ENCODE measurements around the gene CEP295NL. TPM values are rescaled to one million over a fixed set of nuclear protein-coding genes. Genes with fewer than 3 reads are reported as not detected.

Gene CEP295NL
- total RNA-seq, 1 experiment from 2014 or later, result 0.66 TPM

DNA sequence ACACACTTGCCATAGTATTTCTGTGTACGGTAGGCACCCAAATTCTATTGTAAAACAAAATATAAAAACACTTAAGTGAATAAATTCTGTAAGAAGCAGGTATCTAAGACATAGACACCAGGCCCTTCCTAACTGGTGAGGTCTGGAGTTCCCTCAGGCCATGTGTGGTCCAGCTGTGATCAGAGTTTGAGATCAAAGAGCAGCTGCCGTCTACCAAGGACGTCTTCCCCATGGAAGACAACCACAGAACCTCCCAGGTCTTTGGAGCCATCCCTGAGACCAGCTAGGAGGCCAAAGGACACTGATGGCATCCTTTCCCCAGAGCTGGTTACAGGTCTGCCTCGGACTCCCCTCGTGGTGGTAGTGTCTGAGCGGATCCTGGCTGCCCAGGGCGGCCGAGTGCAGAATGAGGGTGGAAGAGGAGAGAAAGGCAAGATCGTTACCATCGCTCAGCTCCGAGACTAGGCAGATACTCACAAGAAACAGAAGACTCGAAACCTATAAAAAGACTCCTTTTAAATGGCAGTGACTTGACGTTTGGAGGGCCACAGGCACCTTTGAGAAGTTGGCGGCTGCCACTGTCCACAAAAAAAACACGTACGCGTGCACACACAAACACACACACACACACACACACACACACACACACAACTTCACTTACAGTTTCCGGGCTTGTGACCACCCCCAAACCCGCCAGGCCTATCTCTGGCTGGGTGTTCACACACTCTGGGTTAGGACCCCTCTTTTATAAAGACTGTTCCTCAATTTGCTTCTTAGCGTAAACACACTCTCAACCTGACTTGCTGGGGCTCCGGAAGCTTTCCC lies 14.7 kb upstream of the CEP295NL start:
- no peak overlapping the region for H2BK5ac ChIP-seq (ENCODE audit: insufficient read length, low read length)
- no peak overlapping the region for H3K14ac ChIP-seq (ENCODE audit: insufficient read depth, low read length)
- no peak overlapping the region for H2BK120ac ChIP-seq (ENCODE audit: low read depth, low read length, poor library complexity, severe bottlenecking)
- Mint-ChIP-seq H3K36me3 (ENCODE audit: insufficient read depth in 1 of 3, low read depth in 3 of 3) (peaks cover 0 to 4% (median 0%) of the 10 kb centered on the region in 3 experiments; a peak in 3 of 7 replicates), H3K9me3 (no peaks in the 10 kb centered on the region), H3K27ac (peak overlapping the region in 2 of 3 experiments; percentile 9 to 41; a peak in 2 of 7 replicates), H3K4me1 (peaks cover 12 to 26% of the 10 kb centered on the region in 2 experiments), H3K4me3 (no peak overlapping the region), H3K27me3 (ENCODE audit: low read depth) (no peaks in the 10 kb centered on the region)
- DNase-seq, result no peak
- no peak overlapping the region for H2BK20ac ChIP-seq (ENCODE audit: low read depth, low read length, poor library complexity, severe bottlenecking)
- H3K4me2 ChIP-seq (ENCODE audit: insufficient read depth, insufficient read length, low read length), result no peak overlapping the region
- H3K4ac ChIP-seq (ENCODE audit: low read depth, low read length), result no peak overlapping the region
- no peak overlapping the region for H2AFZ ChIP-seq (ENCODE audit: low read length)
- H3K56ac ChIP-seq (ENCODE audit: insufficient read length, low read depth, low read length), result no peak overlapping the region
- no peaks in the 10 kb centered on the region for H3K9me3 ChIP-seq (ENCODE audit: control insufficient read depth, low read depth, low read length)
- no peak overlapping the region for H3T11ph ChIP-seq (ENCODE audit: low read length)
- no peaks in the 10 kb centered on the region for H3K23me2 ChIP-seq (ENCODE audit: insufficient read length, low read depth, low read length, poor library complexity, severe bottlenecking)
- TF ChIP-seq, protein P1, sequence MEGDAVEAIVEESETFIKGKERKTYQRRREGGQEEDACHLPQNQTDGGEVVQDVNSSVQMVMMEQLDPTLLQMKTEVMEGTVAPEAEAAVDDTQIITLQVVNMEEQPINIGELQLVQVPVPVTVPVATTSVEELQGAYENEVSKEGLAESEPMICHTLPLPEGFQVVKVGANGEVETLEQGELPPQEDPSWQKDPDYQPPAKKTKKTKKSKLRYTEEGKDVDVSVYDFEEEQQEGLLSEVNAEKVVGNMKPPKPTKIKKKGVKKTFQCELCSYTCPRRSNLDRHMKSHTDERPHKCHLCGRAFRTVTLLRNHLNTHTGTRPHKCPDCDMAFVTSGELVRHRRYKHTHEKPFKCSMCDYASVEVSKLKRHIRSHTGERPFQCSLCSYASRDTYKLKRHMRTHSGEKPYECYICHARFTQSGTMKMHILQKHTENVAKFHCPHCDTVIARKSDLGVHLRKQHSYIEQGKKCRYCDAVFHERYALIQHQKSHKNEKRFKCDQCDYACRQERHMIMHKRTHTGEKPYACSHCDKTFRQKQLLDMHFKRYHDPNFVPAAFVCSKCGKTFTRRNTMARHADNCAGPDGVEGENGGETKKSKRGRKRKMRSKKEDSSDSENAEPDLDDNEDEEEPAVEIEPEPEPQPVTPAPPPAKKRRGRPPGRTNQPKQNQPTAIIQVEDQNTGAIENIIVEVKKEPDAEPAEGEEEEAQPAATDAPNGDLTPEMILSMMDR (conservative IDR thresholded peaks at IDR 0.05), result no peak
- no peak overlapping the region for H3K27ac ChIP-seq (ENCODE audit: insufficient read length, low read depth, low read length)
- no peak overlapping the region for H4K8ac ChIP-seq (replicated peaks; ENCODE audit: insufficient read length, low read depth, low read length)
- WGBS (ENCODE audit: extremely low coverage, insufficient read length, low lambda C conversion rate), result no CpG with 5 or more reads among the region's 21 CpGs
- H3K79me1 ChIP-seq (ENCODE audit: insufficient read depth, low read depth, low read length, poor library complexity, severe bottlenecking), result peaks cover 4% of the 10 kb centered on the region
- no peak overlapping the region for H4K91ac ChIP-seq (ENCODE audit: insufficient read length, low read depth, low read length)
- H3K79me2 ChIP-seq (ENCODE audit: insufficient read depth, low read length), result peaks cover 2% of the 10 kb centered on the region; the same call in 1 of the 2 replicates
- no peak overlapping the region for H4K5ac ChIP-seq (ENCODE audit: insufficient read length, low read depth, low read length)
- no peak overlapping the region for H2AK5ac ChIP-seq (ENCODE audit: insufficient read length, low read length)
- no peaks in the 10 kb centered on the region for H3K27me3 ChIP-seq (ENCODE audit: insufficient read depth, low read length)
- no peak overlapping the region for H3K18ac ChIP-seq (ENCODE audit: insufficient read length, low read depth, low read length)
- H2BK15ac ChIP-seq (ENCODE audit: low read depth, low read length), result no peak overlapping the region
- H4K20me1 ChIP-seq (ENCODE audit: control insufficient read depth, insufficient read depth, insufficient read length), result peaks cover 3% of the 10 kb centered on the region
- H3K9ac ChIP-seq (ENCODE audit: extremely low read depth, insufficient read length, low read length), result no peak overlapping the region
- no peak overlapping the region for H2BK12ac ChIP-seq (ENCODE audit: insufficient read length, low read depth, low read length)
- peaks cover 4% of the 10 kb centered on the region; the same call in 1 of the 2 replicates for H3K4me1 ChIP-seq (ENCODE audit: insufficient read depth, low read length)
- no peak overlapping the region for H3K23ac ChIP-seq (ENCODE audit: insufficient read length, low read depth, low read length)

Data from H9 (cell line).